Urinary bladder (tissue), 2 donors: ENCODE data around the gene MYOZ1. TPM values are rescaled to one million over a fixed set of nuclear protein-coding genes. Genes with fewer than 3 reads are reported as not detected.

Source experiments
- polyA plus RNA-seq: library from polyadenylated mRNA; stranded (reverse); fragments of 200-250 nt; gene quantifications from one replicate; pipeline ENCODE4 v1.2.3, GENCODE V29; 2013
- total RNA-seq: library from RNA; depleted of rRNA; stranded (reverse); fragments of >200 nt; gene quantifications from one replicate; pipeline ENCODE4 v1.2.3, GENCODE V29; 2014
- donor health status: healthy.

Gene MYOZ1
- total and polyA plus RNA-seq, 2 donors, result 0.68 to 11.5 TPM

Other genes starting within 250 kb of the MYOZ1 start
- gene ANXA7, start 227.4 kb downstream of the MYOZ1 start, total RNA-seq, result 54.0 TPM
- 103 TPM for gene ANXA7, start 227.4 kb downstream of the MYOZ1 start, polyA plus RNA-seq
- 5.9 TPM for gene MSS51, start 207.9 kb downstream of the MYOZ1 start, total RNA-seq
- 0.60 TPM for gene MSS51, start 207.9 kb downstream of the MYOZ1 start, polyA plus RNA-seq
- 93.4 TPM for gene PPP3CB, start 145.4 kb downstream of the MYOZ1 start, total RNA-seq
- gene PPP3CB, start 145.4 kb downstream of the MYOZ1 start, polyA plus RNA-seq, result 58.0 TPM
- gene USP54, start 50.1 kb downstream of the MYOZ1 start, total RNA-seq, result 26.4 TPM
- 23.8 TPM for gene USP54, start 50.1 kb downstream of the MYOZ1 start, polyA plus RNA-seq
- gene SYNPO2L, start 14.6 kb upstream of the MYOZ1 start, total RNA-seq, result 0.79 TPM
- gene SYNPO2L, start 14.6 kb upstream of the MYOZ1 start, polyA plus RNA-seq, result 0.06 TPM
- 8.0 TPM for gene AGAP5, start 56.6 kb upstream of the MYOZ1 start, total RNA-seq
- 2.6 TPM for gene AGAP5, start 56.6 kb upstream of the MYOZ1 start, polyA plus RNA-seq
- gene SEC24C, start 102.9 kb upstream of the MYOZ1 start, total RNA-seq, result 37.2 TPM
- gene SEC24C, start 102.9 kb upstream of the MYOZ1 start, polyA plus RNA-seq, result 47.6 TPM
- 17.0 TPM for gene CHCHD1, start 140.6 kb upstream of the MYOZ1 start, total RNA-seq
- 46.9 TPM for gene CHCHD1, start 140.6 kb upstream of the MYOZ1 start, polyA plus RNA-seq
- gene ZSWIM8, start 144.1 kb upstream of the MYOZ1 start, total RNA-seq, result 38.8 TPM
- gene ZSWIM8, start 144.1 kb upstream of the MYOZ1 start, polyA plus RNA-seq, result 110 TPM
- 14.2 TPM for gene NDST2, start 170.1 kb upstream of the MYOZ1 start, total RNA-seq
- 19.3 TPM for gene NDST2, start 170.1 kb upstream of the MYOZ1 start, polyA plus RNA-seq
- gene CAMK2G, start 233.1 kb upstream of the MYOZ1 start, total RNA-seq, result 40.3 TPM
- gene CAMK2G, start 233.1 kb upstream of the MYOZ1 start, polyA plus RNA-seq, result 115 TPM